Measurements from ENCODE around the gene AMMECR1.
"Not testable (repeated sequence)": the region's sequence is repeated elsewhere in the genome, so short reads cannot be mapped to it uniquely, and the experiment has no call there.

Gene AMMECR1

DNA sequence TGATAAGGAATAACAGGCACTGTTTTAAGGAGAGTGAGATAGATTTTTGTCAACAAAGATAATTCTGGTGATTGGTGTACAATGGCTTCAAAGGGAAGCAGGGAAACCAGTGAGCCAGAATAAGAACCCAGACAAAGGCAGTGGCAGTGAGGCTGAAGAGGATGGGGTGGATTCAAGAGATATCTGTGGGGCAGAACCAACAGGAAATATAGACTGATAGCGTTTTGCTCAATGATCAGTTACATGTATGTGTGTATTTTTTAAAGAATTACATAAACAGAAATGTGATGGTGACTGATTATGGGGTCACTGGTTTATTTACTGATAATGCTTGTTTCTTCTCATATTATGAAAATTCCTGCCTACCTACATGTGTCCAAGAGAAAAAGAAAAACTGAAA is 66.4 kb downstream of the AMMECR1 start:
- DNase-seq: no peak

DNA sequence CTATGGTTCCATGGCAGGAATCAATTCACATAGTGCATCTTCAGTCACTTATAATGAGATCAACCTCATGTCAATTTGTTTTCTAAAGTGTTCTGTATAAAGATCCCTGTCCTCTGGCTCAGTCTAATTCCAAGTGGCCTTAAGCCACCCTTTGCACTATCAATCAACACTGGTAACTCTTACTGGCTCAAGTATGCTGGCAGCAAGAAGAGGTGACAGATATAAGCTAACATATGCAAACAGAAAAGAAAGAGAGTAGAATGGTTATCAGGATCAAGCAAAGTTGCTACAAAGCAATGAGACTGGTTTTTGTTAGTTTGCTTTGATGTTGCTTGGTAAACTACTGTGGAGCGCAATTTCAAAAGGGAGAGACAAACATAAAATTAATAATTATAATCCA is 67.0 kb downstream of the AMMECR1 start:
- DNase-seq: no peak

DNA sequence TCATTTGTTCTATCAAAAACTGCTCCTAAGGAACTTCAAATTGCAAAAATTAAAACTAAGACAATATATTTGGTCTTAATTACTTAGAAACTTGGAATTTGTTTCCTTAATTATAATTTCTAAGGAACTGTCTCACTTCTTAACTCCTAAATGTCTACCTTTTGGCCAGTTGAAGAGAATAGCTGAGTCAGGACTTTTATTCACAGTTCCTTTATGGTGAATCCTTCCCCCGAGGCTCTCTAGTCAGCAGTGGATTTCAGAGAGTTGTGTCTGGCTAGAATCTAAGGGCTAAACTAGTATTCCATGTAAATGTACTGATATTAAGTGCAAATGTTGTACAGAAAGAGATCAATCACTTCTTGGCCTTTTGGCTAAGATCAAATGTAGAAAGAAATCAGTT is 69.3 kb downstream of the AMMECR1 start:
- no peak for DNase-seq

DNA sequence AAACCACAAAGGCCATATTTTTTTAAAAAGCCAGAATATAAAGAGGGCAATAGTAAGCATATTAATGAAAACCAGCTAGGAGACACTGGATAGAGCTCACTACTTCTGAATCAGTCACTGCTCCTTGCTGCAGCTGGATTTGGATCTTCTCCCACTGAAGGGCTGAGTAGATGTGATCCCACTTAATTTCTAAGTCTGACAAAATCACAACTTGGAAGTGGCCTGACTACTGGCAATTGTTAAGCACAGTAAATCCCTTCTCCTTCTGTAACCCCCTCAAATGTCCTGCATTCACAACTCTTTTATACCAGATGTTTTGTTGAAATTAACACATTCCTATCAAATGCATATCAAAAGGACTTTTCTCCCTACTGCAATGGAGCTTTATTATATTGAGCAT is 72.9 kb downstream of the AMMECR1 start:
- no peak for DNase-seq

DNA sequence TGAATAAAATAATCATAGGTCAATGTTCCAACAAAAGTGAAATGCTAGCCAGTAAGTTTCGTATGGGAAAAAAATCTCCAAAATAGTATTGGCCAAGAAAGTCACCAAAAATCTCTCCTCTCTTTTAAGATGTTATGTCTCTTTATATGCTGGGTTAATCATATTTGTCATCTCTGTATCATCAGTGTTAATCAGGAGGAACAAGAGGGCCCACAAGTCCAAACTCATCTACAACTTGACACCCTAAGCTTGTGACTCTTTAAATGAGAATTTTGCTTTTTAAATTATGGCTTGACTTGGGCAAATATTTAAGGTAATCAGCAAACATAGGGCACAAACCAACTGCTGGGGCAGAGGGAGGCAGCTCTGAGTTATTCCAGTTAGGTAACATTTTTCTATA is 75.5 kb downstream of the AMMECR1 start:
- DNase-seq: no peak

DNA sequence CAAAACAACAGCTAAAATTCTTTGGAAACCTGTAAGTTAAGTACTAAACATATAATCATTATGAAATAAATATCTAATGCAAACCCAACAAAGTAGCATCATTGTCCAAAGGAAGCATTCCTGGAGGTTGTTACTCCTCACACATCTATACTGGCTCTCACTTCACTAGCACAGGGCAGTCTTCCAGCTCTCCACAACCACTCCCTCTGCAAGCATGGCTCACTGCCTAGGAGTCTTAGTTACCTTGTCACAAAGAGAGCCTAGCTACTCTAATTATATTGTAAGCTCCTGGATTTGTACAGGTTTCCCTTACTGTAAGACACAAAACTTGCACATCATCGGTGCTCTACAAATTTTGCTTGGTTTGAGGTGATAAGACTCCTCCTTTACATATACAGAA is 76.1 kb downstream of the AMMECR1 start:
- no peak for DNase-seq

DNA sequence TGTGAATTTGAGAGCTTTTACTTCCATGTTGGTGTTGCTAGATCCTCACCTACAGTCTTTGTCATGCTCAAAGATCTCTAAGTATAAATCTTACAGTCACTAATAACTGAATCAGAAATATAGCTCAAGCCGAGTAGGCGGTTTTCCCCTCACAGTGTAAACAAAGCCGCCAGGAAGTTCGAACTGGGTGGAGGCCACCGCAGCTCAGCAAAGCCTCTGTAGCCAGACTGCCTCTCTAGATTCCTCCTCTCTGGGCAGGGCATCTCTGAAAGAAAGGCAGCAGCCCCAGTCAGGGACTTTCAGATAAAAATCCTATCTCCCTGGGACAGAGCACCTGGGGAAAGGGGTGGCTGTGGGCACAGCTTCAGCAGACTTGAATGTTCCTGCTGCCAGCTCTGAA is 79.6 kb downstream of the AMMECR1 start:
- peak; percentile 61 for DNase-seq

DNA sequence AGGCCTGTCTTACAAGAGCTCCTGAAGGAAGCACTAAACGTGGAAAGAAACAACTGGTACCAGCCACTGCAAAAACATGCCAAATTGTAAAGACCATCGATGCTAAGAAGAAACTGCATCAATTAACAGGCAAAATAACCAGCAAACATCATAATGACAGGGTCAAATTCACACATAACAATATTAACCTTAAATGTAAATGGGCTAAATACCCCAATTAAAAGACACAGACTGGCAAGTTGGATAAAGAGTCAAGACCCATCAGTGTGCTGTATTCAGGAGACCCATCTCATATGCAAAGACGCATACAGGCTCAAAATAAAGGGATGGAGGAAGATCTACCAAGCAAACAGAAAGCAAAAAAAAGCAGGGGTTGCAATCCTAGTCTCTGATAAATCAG is 86.4 kb downstream of the AMMECR1 start:
- not testable (repeated sequence) for DNase-seq

DNA sequence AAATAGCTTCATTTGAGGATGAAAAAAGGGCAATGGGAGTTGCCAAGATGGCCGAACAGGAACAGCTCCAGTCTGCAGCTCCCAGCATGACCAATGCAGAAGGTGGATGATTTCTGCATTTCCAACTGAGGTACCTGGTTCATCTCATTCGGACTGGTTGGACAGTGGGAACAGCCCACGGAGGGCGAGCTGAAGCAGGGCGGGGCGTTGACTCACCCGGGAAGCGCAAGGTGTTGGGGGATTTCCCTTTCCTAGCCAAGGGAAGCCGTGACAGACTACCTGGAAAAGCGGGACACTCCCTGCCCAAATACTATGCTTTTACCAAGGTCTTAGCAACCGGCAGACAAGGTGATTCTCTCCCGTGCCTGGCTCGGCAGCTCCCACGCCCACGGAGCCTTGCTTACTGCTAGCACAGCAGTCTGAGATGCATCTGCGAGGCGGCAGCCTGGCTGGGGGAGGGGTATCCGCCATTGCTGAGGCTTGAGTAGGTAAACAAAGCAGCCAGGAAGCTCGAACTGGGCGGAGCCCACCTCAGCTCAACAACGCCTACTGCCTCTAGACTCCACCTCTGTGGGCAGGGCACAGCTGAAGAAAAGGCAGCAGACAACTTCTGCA is 88.3 kb downstream of the AMMECR1 start:
- DNase-seq: peak; percentile 81

DNA sequence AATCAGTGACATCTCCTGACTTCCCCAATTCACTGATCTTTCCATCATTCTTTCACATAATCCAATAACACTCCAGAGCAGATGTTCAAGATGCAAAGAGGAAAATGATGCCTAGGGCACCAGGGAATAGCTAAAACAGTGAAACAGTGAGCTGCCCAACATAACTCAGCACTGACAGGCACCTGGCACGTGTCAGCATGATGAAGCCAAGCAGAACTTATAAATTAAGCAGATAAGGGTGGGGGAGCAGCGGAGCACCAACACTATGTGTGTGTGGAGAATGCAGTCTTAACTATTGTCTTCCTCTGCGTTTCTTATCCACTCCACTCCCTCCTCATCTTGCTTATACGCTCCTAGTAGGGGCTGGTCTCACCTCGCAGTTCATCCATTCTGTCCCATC is 89.4 kb downstream of the AMMECR1 start:
- no peak for DNase-seq

DNA sequence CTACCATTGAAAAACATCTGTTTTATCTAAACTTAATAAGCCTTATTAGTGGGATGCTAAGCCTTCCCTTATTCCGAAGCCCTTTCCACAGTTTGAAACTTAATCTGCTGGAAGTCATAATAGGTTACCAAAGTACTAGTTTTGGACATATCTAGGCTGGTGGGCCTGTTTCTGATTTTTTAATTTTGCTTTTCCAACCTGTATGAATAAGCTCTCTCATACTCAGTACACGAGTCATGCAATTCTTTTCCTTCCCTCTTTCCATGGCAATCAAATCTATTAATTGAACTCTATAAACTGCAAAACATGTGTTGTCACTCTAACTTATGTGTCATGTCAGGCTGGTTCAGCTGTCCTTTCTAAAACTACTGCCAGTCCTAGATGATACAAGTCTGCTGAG is 91.0 kb downstream of the AMMECR1 start:
- no peak for DNase-seq

DNA sequence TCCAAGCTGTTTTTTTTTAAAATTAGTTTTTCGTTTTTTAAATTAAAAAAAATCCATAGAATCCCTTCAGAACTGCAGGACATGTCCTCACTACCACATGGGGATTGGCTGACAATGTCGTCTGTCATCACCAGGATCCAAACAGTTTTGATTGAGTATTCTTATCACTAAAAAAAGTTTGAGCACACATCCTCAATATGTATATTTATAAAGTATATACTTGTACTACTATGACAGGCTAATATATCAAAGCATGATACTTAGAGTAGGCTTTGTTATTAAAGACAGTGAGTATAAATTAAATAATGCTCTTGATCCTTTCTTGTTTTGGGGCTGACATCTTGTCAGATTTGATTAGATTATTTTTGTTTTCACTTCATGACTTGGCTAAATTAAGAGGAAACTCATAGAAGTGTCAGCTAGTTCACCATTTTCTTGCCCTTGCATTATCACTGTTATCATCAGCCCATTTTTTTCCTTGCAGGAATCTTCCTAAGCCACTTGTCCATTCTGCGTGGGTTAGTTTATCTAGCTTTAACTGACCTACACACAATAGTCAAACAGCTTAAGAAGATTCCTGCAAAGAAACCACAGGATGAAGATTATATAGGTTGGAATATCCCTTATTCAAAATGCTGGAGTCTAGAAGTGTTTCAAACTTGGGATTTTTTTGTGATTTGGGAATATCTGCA is 92.8 kb downstream of the AMMECR1 start:
- no peak for DNase-seq

DNA sequence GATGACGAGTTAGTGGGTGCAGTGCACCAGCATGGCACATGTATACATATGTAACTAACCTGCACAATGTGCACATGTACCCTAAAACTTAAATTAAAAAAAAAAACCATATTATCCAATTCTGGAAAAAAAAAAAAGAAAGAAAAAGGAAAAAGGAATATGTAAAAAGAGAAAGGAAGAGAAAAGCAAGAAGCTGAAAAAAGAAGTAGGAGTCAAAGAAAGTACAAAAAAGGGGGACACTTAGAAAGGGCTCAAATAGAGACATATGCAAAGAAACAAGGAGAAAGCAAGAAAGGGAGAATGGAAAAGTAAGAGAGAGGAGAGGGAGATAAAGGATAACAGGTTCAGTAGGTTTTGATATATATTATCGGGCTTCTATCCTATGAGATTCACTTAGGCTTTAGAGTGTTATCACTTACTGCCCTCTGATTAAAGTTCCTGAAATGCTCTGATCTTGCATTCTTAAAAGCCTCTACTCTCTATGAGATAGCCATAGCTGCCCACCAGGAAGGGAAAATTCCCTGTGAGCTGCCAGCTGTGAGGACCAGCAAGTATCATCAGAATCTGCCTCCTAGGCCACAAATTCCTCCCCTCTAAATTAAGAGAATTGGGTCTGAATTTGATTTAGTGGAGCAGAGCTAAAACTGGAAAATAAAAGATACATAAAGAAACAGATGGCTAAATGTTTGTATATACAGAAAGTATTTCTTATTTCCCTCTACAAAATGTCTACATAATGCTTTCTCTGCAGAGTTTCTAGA is 95.2 kb downstream of the AMMECR1 start:
- no peak for DNase-seq

DNA sequence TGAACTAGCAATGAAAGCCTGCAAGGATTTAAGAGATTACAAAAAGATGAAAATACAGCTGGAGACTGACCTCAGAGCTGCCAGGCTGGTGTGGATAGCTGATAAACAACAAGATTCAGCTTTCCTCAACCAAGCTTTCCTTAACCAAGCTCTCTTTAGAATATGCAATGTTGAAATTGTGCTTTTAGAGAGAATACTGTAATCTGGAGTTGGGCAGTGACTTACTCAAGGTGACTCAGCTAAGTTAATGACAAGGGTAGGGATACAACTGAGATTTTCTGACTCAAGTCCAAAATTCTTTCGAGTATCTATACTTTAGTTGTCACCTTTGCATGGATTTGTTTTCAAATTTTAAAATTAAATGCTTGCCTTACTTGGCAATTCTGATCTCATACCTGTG is 98.0 kb downstream of the AMMECR1 start:
- no peak for DNase-seq

DNA sequence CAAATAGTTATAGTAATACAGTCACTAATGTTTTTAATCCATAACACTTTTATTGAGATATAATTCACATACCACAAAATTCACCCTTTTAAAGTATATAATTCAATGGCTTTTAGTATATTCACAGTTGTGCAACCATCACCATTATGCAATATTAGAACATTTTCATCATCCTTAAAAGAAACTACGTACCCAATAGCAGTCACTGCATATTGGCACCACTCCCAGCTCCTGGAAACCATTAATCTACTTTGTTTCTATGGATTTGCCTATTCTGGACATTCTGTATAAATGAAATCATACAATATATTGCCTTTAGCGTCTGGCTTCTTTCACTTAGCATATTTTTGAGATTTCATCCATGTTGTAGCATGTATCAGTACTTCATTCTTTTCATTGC is 99.3 kb downstream of the AMMECR1 start:
- DNase-seq: no peak

DNA sequence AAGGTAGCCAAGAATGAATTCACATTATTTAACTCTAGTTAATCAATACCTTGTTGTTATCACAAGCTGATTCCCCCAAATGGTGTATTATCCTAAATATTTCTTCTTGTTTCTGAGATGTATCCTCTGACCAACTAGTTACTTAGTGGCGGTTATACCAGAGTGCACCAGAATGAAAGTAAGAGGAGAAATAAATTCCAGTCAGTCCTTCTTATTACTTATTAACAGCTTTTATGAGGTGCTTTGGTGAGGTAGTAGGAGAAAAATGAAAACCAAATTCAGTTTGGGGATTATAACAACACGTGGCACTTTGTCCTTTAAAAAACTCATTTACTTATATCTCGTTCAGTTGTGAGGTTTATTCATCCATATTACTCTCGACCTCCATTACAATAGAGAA is 101.9 kb downstream of the AMMECR1 start:
- DNase-seq: no peak

DNA sequence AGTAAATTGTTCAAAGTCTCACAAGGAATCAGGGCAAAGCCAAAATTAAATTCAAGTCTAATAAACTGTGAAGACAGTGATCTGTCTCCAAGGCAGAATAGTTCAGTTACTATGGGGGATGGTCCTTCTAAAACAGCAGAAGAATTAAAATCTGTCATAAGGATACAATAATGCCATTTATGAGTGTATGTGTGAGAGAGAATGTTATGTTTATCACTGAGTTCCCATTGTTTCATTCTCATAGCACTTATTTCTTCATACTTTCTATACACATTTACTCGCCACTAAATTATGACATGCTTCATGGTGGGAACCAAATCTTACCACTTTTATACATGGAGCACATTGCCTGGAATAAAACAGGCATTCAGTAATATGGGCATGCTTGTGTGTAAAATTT is 102.5 kb downstream of the AMMECR1 start:
- DNase-seq: no peak

DNA sequence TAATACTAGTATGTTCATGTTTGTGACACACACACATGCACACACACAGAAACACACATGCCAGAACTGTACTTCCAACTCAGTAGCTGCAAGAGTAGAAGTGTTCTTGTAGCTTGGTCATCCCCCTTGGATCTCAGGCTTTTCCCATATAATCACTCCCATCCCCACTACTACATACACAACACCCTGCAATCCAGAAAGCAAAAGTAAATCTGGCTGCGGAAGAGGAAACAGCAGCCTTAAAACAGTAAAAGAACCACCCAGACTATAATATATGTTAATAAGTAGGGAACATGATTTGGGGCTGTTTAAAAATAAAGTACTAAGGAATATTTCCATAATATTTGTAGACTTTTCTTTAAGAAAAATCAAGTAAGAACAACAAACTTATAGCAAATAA is 103.2 kb downstream of the AMMECR1 start:
- no peak for DNase-seq

DNA sequence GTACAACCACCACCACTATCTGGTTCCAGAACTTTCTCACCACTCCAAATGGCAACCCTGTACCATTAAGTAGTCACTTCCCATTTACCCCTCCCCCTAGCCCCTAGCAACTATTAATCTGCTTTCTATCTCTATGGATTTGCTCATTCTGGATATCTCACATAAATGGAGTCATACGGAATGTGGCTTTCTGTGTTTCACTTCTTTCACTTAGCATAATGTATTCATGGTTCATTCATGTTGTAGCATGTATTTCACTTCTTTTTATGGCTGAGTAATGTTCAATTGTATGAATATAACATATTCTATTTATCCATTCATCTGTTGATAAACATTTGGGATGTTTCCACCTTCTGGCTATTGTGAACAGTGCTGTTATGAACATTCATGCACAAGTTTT is 104.7 kb downstream of the AMMECR1 start:
- no peak for DNase-seq

DNA sequence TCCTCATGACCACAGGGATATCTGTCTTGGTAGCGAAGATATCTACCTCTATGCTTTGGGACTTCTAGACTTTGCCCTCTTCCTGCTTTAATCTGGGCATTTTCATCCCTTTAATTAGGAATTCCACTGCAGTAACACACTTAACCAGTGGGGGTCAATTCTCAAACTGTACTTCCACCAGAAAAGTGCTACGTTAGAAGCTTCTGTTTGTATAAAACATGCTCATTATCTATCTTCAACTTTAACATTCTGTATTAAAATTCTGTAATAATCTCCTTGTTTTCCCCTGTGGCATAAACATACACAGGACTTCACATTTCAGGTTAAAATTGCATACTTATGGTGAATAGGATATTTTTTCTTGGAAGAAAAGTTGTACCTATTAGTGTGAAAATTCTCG is 105.6 kb downstream of the AMMECR1 start:
- DNase-seq: no peak

DNA sequence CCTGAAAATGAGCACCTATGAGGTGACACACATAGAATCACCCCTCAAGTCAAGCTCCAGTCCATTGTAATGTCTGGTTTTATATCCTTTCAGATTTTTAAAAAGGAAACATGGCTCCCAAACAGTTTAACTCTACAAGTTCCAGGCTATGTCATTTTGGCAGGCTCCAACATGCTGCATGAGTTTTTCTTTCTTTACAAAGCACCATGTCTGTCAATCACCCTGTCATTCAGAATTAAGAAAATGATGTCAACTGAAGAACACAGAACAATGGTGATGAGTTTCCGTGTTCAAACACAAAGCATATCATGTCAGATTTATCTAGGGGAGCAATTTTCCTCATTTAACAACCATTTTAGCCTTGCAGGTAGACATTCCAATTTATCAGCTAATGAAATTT is 106.5 kb downstream of the AMMECR1 start:
- DNase-seq: no peak

DNA sequence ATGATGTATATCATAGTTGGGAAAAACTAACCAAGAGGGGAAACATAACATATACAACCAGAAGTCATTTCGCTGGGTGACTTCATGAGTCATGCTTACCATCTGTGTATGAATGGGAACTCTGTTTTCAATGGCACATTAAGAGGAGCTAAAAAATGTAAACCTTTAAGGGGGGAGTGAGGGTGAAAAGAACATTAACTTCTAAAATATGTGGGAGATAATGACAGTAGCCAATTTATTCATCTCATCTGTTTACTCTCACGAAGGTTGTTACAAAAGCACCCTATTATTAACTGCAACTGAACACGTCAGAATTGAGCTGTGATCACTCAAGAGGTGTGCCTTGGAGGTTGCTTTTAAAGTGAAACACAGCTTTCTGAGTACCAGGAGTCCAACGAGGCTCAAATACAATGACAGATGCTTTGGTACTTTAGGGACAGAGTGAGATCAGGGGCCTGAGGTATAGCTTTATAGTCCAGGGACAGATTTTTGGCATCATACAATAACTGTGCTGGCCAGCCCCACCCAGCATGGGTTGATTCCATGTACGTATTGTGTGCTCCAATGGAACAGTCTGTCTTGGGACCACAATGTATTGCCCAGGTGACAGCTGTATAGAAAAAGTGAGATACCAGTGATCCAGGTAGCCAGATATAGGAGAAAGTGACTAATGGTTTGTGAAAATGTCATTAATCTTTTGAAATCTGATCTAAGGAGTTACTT is 107.3 kb downstream of the AMMECR1 start:
- DNase-seq: no peak

DNA sequence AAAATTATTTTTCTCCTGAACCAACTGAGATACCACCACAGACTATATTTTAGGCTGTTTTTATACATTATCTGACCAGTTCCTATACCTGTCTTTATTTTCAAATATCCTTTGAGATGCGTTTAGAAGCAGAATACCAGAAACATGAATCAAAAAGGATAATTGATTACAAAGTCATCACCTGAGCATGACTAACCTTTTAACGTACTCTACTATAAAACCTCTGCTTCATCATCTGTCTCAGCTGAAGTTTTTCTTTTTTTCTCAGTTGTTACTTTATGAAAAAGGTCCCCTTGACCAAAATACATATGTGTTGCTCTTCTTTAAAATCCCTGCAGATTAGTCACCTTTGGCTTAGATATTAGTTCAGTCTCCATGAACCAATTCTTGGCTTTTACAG is 109.8 kb downstream of the AMMECR1 start:
- no peak for DNase-seq

DNA sequence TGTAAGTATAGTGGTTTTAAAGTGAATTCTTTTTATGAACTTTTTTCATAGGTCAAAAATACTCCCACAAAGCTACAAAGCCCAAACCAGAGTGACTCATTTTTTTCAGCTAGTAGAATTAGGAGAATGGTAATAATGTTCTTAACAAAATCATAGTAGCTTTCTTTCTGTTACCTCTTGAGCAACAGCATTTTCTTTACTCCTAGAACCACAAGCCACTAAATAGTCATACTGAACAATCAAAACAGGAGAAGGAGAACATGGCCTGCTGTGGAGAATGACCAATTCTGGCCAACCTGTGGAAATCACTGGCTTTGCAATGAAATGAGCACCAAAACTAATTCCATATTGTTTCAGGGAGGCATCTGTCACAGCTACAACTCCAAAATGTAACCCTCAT is 112.9 kb downstream of the AMMECR1 start:
- DNase-seq: no peak

Data from CD4-positive, alpha-beta T cell treated with Interleukin-6 for 4 hours (primary cell).